LNCAP (cell line): ENCODE data around the gene MCF2L2.

Experiments used
- TF ChIP-seq, protein P1 (sequence below): fragments of 450-650 bp; IDR thresholded peaks from 2 replicates; pipeline ENCODE4 v1.5.1; 2017; ENCODE audit warnings: mild to moderate bottlenecking

MCF2L2 gene

DNA sequence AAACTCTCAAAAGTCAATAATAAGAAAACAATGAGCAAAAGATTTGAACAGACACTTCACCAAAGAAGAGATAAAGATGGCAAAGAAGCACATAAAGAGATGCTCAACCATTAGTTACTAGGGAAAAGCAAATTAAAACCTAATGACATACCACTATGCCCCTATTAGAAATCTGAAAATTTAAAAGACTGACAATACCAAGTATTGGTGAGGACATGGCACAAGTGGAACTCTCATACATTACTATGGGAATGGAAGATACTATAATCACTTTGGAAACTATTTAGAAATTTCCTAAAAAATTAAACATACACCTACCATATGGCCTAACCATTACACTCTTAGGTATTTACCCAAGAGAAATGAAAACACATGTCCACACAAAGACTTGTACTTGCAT, 230.7 kb downstream of the MCF2L2 start:
- TF ChIP-seq, protein P1, sequence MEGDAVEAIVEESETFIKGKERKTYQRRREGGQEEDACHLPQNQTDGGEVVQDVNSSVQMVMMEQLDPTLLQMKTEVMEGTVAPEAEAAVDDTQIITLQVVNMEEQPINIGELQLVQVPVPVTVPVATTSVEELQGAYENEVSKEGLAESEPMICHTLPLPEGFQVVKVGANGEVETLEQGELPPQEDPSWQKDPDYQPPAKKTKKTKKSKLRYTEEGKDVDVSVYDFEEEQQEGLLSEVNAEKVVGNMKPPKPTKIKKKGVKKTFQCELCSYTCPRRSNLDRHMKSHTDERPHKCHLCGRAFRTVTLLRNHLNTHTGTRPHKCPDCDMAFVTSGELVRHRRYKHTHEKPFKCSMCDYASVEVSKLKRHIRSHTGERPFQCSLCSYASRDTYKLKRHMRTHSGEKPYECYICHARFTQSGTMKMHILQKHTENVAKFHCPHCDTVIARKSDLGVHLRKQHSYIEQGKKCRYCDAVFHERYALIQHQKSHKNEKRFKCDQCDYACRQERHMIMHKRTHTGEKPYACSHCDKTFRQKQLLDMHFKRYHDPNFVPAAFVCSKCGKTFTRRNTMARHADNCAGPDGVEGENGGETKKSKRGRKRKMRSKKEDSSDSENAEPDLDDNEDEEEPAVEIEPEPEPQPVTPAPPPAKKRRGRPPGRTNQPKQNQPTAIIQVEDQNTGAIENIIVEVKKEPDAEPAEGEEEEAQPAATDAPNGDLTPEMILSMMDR, result no peak

DNA sequence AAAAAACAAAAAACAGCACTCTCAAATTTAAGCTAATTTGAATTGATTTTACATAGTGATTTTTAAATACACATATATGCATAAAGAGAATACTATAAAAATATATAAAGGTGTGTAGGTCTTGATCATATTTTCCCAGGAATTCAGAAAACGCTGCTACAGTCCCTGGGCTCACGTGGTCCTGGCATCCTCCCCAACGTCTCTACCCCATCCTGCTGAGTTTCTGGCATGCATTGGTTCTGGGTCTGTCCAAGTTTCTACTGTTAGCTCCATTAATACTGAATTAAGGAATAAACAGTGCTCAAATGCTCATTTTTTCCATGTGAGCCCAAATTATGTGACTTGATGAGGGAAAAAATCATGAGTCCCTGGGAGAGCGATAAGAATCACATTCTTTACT, 233.2 kb downstream of the MCF2L2 start:
- TF ChIP-seq, protein P1, result no peak

DNA sequence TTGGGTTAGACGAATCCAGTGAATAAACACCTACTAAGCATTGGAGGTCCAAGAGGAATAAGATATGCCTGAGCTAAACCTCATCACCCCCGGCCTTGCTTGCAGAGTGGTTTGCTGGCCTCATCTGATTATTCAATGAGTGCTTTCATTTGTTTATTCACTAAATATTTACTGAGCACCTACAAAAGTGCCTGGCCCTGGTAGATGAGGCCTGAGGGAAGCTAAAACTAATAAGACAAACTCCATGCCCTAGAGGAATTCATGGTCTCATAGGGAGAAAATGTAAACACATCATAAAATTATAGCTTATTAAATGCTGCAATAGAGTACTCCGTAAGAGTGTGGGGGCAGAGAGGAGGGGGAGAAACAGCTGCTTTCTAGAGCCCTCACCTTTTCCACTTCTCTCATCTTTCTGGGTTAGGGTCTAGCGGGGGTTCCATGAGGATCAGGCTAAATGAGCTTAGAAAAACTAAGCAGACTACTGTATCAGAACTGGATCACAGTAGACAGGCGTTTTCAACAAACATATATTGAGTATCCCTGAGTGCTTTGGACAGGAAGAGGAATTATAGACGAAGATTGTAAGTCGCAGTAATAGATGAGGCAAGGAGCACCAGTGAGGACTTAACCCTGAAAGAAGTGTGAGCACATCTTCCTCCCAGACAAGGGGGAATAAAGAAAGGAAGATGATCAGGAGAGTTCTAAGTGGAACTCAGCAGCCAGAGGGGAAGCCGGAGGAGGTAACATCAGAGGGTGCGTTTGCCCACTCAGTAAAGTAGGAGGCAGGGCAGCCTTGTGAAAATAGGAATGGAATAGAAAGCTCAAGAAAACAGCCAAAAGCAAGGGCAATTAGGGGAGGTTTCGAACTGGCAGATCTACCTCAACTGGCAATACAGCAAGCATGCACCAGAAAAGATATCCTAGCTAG, 234.4 kb downstream of the MCF2L2 start:
- TF ChIP-seq, protein P1, result no peak

DNA sequence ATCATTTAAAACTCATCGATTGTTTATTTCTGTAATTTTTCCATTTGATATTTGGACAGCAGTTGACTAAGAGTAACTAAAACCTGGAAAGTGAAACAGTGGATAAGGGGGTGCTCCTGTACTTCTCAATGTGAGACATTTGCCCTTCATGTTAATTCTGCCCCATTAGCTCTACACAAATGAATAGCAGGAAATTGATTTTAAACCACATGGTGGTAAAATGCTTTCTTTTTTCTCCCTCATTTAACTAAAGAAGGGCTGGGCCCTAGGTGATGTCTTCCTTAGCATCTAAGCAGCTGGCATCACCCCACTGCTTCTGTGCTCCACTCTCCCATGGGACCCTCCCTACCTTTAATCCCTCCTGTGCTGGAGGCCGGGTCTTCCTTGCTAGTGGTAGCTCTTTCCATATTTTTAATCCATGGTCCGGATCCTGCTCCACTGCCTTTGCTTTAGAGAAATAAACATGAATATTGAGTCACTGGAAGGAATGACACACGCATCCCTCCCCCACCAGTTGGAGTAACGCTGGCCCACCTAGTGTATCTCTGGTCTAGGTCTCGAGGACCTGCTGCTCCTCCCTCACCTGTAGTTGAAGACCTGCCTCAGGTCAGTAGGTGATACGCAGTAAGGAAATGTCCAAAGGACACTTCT, 235.6 kb downstream of the MCF2L2 start:
- TF ChIP-seq, protein P1, result no peak

DNA sequence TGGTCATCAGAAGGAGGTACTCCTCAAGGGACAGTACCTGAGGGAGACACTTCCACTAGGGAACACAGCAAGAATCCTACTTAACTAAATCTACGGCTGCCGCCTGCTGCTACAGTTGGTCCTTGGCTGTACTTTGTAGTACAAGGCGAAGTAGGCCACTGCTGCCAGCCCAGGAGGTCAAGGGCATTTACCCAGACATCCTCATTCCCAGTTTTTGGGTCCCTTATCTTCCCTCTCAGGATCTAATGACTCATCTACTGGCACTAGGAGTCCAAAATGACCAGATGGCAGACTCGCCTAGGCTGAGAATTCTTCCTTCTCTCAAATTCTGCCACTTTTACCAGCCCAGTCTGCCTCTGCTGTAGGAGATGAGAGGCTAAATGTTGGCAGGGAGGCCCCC, 238.8 kb downstream of the MCF2L2 start:
- TF ChIP-seq, protein P1, result no peak

DNA sequence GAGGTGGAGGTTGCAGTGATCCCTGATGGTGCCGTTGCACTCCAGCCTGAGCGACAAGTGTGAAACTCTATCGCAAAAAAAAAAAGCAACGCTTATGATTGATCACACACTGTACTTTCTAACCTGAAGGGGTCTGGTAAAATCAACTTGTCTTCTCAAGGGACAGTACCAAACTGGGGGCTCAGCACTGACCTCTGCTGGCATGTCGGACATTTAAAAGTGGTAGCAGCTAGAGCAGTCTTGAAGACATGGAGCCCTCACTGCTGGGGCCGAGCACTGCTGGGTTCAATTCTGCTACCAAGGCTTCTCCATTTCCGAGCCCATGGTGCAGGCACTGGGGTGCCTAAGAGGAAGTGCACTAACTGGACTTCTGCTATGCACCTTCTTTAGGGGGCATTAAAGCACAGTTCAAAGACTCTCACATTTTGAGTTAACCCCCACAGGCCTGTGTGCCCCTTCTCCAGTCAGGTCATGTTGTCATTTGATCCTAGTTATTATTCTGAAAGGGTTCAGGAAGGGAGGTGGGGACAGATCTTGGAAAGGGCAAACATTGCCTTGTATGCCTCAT, 239.4 kb downstream of the MCF2L2 start:
- TF ChIP-seq, protein P1, result peak; percentile 52

DNA sequence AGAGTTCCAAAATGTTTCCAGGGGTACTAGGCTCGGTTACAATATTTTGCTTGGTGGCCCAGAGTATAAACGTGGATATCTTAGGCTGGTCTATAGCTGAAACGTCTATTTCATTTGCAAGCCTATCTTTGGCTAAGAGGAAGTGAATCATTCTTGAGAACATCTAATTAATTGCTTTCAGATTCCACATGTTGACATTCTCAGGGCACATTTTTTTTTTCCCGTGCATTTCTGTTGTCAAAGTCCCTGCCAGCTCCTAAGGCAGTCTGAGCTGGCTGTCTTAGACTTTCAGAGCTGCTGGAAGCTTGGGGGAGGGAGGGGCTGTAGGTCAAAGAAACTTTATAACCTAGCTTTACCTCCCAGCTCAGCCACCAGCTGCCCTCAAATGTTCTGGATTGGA, 242.7 kb downstream of the MCF2L2 start:
- TF ChIP-seq, protein P1, result no peak
